Measurements from ENCODE around the gene CTDNEP1. TPM values are rescaled to one million over a fixed set of nuclear protein-coding genes. Genes with fewer than 3 reads are reported as not detected.

The CTDNEP1 gene
- total RNA-seq, 1 donor from 2014 or later = 64.6 TPM

GRCh38 chr17:7219229-7219811, 32.2 kb downstream of the CTDNEP1 start:
- intact Hi-C loops (cut with DNase I) = no loop called here
- H3K4me1 ChIP-seq = peaks cover 73% of the 10 kb centered on the region
- no peak for TF ChIP-seq POLR2A (IDR thresholded peaks at IDR 0.05)
- TF ChIP-seq POLR2AphosphoS5 (IDR thresholded peaks at IDR 0.05; ENCODE audit: insufficient read depth in 1 of 2, low read depth in 1 of 2) = no peak
- TF ChIP-seq CTCF (IDR thresholded peaks at IDR 0.05) = peak in 1 of 3 experiments; percentile 30
- no peaks in the 10 kb centered on the region for H3K27me3 ChIP-seq
- DNase-seq (ENCODE audit: extremely low spot score in 2 of 2) = no peak
- peaks cover 0 to 20% of the 10 kb centered on the region in 2 donors for H3K36me3 ChIP-seq
- peak overlapping the region; percentile 95 to 98 for H3K4me3 ChIP-seq
- H3K27ac ChIP-seq = peak overlapping the region; percentile 99
- no peaks in the 10 kb centered on the region for H3K9me3 ChIP-seq

GRCh38 chr17:7218758-7219157, 32.8 kb downstream of the CTDNEP1 start:
- Histone ChIP-seq H3K4me1 (peaks cover 79% of the 10 kb centered on the region), H3K9me3 (no peaks in the 10 kb centered on the region), H3K4me3 (no peak overlapping the region), H3K36me3 (peaks cover 0 to 14% of the 10 kb centered on the region in 2 donors), H3K27ac (peak overlapping the region; percentile 99), H3K27me3 (no peaks in the 10 kb centered on the region)
- intact Hi-C loops (cut with DNase I) = no loop called here
- TF ChIP-seq POLR2AphosphoS5 (IDR thresholded peaks at IDR 0.05; ENCODE audit: insufficient read depth in 1 of 2, low read depth in 1 of 2) = no peak
- no peak for TF ChIP-seq CTCF (IDR thresholded peaks at IDR 0.05)
- TF ChIP-seq POLR2A (IDR thresholded peaks at IDR 0.05) = no peak
- DNase-seq (ENCODE audit: extremely low spot score in 2 of 2) = no peak

- no peak for DNase-seq (ENCODE audit: extremely low spot score in 2 of 2)
- Histone ChIP-seq H3K27ac (peak overlapping the region; percentile 99), H3K36me3 (peaks cover 0 to 8% of the 10 kb centered on the region in 2 donors), H3K27me3 (no peaks in the 10 kb centered on the region), H3K9me3 (no peaks in the 10 kb centered on the region), H3K4me3 (peak overlapping the region; percentile 54 to 55), H3K4me1 (peaks cover 81% of the 10 kb centered on the region)
- TF ChIP-seq CTCF (IDR thresholded peaks at IDR 0.05) (no peak), POLR2AphosphoS5 (IDR thresholded peaks at IDR 0.05; ENCODE audit: insufficient read depth in 1 of 2, low read depth in 1 of 2) (no peak), POLR2A (IDR thresholded peaks at IDR 0.05) (no peak)
- intact Hi-C loops (cut with DNase I) = no loop called here
Observed at GRCh38 chr17:7218166-7218565, 33.4 kb downstream of the CTDNEP1 start.

GRCh38 chr17:7217113-7217987, 34.2 kb downstream of the CTDNEP1 start:
- Histone ChIP-seq H3K9me3 (no peaks in the 10 kb centered on the region), H3K36me3 (no peaks in the 10 kb centered on the region), H3K27me3 (no peaks in the 10 kb centered on the region), H3K4me1 (peaks cover 76% of the 10 kb centered on the region), H3K27ac (peak overlapping the region; percentile 99), H3K4me3 (peak overlapping the region; percentile 54 to 55)
- intact Hi-C loops (cut with DNase I) = no loop called here
- TF ChIP-seq CTCF (IDR thresholded peaks at IDR 0.05) = no peak
- TF ChIP-seq POLR2AphosphoS5 (IDR thresholded peaks at IDR 0.05; ENCODE audit: insufficient read depth in 1 of 2, low read depth in 1 of 2) = no peak
- TF ChIP-seq POLR2A (IDR thresholded peaks at IDR 0.05) = no peak
- no peak for DNase-seq (ENCODE audit: extremely low spot score in 2 of 2)

All from vagina (tissue), 2 donors.